ENCODE results near the gene ASS1.

The ASS1 gene

GRCh38 chr9:130458027-130458803, 13.5 kb downstream of the ASS1 start:
- no peak for DNase-seq

GRCh38 chr9:130458804-130459067, 14.0 kb downstream of the ASS1 start:
- DNase-seq = no peak

GRCh38 chr9:130459151-130459550, 14.4 kb downstream of the ASS1 start:
- DNase-seq = no peak

- DNase-seq = no peak
Observed at GRCh38 chr9:130459941-130460669, 15.3 kb downstream of the ASS1 start.

- peak; percentile 73 for DNase-seq
Observed at GRCh38 chr9:130461218-130461630, 16.5 kb downstream of the ASS1 start.

GRCh38 chr9:130461731-130462130, 17.0 kb downstream of the ASS1 start:
- DNase-seq = no peak

DNA sequence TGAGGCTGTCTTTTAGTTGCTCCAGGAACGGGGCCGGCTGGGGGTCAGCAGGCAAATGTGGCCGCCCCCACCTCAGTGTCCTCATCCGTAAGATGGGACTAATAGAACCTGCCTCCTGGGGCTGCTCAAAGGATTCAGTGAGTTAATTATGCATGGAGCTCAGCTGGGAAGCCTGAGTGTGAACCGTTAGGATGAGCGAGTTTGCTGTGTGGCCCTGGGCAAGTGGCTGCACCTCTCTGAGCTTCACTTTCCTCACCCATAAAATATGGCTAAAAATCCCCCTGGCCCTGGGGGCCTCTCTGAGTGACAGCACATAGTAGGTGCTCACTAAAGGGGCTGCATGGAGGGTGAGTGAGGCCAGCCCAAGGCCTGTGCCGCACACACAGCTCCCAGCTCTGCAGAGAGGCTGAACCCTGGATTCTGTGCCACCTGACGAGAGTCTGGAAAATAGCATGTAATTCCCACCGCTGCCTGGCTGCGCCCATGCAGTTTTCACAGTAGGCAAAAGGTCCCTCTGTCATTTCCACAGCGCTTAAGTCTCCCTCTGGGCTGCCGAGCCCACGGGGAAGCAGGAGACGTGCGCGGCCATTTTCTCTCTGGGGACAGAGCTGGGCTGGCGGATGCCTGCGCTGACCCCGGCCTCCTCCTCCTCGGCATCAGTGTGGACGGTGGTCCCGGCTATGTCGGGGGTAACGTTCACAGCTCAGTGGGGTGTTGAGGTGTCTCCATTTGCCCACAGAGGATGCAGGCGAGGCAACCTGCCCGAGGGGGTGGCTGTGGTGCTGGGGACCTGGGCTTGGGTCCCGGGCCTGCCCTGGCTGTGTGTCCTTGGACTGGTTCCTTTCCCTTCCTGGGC, 18.2 kb downstream of the ASS1 start:
- DNase-seq = no peak

GRCh38 chr9:130463763-130464745, 19.3 kb downstream of the ASS1 start:
- no peak for DNase-seq

DNA sequence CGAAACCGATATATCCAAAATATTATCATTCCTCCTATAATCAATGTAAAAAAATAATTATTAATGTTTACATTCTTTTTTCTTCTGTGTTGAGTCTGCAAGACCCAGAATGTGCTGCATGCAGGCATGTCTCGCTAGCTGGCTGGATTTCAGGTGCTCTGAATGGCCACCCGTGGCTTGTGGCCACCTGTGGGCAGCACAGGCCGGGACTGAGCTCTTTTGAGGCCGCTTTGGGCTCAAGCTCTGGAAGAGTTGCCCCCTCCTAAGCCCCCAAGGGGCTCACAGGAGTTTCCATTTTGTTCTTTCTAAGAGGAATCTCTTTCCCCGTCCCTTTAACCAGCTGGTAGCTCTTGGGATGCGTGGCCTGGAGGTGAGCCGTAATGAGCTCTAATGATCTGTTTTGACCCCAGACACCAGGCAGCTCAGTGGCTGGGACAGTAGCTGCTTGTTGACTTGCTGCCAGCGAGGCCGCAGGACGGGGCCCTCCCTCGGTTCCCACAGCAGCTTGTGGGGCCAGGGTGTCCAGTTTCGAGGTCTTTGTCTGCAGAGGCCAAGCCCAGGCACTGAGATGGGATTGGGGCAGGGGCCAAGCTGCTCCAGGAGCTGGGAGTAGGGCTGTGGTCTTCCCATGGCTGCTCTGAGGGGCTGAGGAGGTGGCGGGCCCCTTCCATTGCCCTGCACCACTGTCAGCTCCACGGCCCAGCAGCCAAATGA, 20.8 kb downstream of the ASS1 start:
- no peak for DNase-seq

DNA sequence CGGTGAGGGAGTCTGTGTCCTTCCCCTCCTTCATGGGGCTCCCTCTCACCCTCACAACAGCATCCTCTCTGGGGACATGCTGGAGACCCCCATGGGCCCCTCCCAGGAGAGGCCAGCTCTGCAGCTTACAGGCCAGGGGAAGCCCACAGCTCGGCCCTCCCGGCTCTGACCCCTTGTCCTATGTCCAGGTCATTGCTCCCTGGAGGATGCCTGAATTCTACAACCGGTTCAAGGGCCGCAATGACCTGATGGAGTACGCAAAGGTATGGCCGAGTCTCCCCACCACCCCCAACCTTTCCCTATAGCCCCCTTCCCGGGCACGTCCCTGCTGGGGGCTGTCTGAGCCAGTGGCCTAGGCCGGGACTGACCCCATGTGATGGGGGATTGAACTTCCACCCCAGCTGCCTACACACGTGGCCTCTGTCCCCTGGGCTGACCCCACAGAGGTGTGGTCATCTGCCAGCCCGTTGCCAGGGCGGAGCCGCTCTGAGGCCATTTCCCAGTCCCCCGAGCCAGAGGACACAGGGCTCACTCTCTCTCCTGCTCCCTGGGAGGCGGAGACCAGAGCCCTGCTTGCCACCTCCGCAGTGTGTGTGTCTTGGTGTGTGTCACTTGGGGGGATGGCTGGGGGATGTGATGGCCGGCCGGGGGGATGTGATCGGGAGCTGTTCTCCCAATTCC, 21.9 kb downstream of the ASS1 start:
- DNase-seq = no peak

- DNase-seq = no peak
Observed at GRCh38 chr9:130467316-130467715, 22.6 kb downstream of the ASS1 start.

DNA sequence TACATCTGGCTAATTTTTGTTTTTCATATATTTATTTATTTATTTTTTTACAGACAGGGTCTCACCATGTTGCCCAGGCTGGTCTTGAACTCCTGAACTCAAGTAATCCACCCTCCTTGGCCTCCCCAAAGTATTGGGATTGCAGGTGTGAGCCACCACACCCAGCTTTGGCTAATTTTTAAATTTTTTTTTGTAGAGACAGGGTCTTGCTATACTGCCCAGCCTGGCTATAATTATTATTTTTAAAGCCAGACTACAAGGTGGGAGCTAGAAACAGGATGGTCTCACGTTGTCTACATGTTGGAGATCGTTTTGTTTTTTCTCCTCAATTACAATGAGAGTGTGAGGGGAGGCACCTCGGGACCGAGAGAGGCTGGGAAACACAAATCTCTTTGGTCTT, 23.8 kb downstream of the ASS1 start:
- no peak for DNase-seq

GRCh38 chr9:130470269-130470668, 25.5 kb downstream of the ASS1 start:
- no peak for DNase-seq

DNA sequence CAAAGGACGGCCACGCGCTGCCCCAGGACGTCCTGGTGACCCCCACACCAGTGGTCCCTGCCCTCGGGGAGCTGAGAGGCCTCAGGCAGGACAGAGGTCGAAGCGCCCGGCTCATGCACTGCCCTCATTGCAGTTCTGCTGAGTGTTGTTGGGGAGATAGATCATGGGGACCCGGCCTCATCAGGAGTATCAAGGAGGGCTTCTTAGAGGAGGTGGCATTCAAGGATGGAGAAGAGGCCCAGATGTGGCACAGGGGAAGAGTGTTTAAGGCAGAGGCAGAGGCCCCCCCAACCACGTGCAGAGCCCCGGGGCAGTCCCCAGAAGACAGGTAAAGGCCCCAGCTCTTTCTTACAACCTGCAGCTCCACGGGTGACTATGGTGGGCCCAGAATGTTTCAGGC, 26.2 kb downstream of the ASS1 start:
- no peak for DNase-seq

DNA sequence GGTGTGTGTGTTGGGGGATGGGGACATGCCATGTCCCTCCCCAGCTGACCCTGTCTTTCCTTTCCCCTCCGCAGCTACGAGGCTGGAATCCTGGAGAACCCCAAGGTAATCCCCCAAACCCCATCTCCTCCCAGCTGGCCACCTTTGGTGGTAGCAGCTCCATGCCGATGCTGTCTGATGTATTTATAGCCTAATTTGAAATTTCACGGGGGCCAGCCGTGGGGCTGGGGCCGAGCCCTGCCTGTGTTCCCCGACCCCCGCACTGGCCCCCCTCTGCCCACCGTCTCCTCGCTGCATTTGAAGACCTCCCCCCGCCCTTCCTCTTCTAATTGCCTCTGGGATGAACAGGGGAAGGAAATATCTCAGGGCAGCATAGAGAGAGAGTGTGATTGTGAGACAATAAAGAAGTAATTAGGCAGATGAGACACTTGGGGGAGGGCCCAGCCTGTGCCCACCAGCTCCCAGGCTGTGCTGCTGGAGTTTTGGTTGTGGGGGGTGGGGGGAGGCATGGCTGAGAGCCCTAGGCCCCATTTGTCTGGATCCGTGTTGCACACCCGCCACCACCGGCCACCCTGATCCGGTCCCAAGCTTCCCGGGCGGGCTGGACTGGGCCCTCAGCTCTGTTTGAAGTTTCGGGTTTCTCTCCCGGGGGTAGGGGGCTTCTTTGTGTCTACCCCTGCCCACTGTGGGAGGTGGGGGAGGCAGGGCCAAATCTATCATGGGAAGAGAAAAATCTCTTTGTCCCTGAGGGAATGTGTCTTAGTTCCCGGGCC, 26.8 kb downstream of the ASS1 start:
- DNase-seq = no peak

DNA sequence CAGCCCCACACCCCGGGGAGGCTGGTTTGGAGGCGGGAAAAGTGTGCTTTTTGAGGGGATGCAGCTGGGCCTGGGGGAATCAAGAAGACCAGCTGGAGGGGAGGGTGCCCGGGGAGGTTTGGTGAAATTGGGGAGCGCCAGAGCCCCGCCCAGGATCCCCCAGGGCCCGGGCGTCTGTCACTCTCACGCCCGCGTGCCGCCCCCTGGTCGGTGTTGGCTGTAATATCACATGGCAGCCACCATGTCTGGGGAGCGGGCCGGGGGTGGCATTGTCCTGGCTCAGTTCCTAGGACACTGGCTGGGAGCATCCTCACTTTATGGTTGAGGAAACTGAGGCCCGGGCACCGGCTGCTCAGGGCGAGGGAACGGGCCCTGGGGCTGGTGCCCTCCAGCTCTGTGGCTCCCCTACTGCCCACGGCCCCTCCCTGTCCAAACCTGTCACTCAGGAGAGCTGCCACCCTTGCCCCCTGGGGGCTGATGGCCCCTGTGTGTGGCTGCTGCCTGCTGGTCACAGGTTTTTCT, 27.5 kb downstream of the ASS1 start:
- DNase-seq = no peak

GRCh38 chr9:130473009-130473408, 28.2 kb downstream of the ASS1 start:
- DNase-seq = no peak

DNA sequence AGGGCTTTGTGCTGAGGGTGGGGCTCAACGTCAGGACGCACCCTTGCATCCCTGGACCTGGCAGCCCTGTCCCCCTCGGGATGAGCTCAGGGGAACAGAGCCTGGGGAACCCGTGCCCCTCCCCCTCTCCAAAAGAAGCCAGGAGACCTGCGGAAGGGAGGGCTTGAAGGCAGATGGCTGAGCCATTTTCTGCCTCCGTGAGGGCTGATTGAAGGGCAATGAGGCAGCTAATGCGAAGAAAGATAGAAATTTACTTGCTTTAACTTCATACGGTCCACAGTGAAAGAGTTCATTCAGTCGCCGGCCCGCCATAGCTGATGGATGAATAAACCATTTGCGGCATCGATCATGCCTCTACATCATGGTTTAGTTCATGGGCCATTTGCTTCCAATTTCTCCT, 28.8 kb downstream of the ASS1 start:
- DNase-seq = no peak

- DNase-seq = no peak
Observed at GRCh38 chr9:130474106-130474505, 29.3 kb downstream of the ASS1 start.

DNA sequence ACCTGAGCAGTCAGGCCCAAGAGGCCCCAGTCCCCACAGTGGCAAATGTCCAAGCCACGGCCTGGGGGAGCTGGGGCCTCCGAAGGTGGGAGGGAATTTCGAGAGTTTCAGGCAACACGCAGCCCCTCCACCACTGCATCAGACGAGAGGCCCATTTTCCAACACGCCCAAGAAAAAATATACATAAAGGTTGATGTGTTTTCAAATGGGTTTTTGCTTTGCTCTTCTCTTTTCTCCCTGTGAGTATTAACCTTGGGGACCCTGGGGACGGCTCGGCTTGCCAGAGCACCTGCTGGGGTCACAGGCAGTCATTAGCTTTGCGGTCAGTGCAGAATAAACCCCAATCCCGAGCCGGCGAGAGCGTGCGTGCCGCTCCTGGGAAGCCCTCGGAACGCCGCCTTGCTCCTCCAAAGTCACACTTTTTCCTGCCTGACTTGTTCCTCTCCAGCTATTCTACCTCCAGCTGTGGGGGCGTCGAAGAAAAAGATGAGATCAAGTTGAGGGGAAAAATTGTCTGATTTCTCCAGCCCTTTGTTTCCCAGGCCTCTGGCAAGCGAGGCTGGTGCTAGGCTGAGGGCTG, 31.5 kb downstream of the ASS1 start:
- no peak for DNase-seq

Measured in stimulated activated CD4-positive, alpha-beta T cell treated with anti-CD3 and anti-CD28 coated beads, Interleukin-4, amount 100 ng/mL, for 24 hours (primary cell).